HG02970 (cell line): ENCODE measurements around the gene ATP13A1.
"Not testable (repeated sequence)": the region's sequence is repeated elsewhere in the genome, so short reads cannot be mapped to it uniquely, and the experiment has no call there.

Experiments
- ATAC-seq: cut with Tn5 transposase; IDR thresholded peaks from one replicate; pipeline ENCODE4 v1.9.1; 2021; ENCODE audit warnings: mild to moderate bottlenecking, moderate library complexity, moderate number of reproducible peaks; ENCODE audit not compliant: unreplicated experiment, low FRiP score

ATP13A1 gene

DNA sequence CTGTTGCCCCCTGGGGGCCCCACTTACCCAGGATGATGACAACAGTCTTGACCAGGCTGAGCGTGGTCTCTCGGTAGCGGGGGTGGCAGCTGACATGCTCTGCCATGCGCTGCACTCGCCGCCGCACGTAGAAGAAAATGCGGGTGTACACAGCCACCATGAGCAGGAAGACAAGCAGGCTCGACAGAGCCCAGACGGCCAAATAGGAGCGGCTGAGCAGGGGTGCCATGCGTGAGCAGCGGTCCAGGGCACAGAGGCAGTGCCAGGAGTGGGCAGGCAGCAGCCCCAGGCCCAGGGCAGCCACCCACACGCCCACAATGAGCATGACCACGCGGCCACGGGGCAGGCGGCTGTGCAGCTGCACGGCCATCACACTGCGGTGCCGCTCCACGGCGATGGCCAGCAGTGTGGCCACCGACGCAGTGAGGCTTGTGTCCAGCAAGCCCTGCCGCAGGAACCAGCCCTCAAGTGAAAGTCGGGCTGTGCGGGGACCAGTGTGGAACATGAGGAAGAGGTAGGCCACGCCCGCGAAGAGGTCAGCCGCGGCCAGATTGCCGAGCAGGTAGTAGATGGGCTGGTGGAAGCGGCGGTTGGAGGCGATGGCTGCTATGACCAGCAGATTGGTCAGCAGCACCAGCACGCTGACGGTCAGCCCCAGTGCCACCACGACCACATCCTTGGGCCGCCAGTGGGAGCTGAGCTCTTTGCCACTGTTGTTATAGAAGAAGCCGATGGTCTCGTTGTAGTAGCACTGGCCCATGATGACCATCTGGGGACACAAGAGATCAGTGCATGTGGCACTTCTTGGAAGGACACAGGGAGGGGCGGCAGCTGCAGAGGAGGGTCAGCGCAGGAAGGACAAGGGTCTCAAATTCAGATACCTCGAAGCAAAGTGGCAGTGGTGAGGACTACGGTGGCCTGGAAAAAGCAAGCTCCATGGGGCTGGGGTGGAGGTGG lies 36.7 kb downstream of the ATP13A1 start:
- ATAC-seq, result no peak

DNA sequence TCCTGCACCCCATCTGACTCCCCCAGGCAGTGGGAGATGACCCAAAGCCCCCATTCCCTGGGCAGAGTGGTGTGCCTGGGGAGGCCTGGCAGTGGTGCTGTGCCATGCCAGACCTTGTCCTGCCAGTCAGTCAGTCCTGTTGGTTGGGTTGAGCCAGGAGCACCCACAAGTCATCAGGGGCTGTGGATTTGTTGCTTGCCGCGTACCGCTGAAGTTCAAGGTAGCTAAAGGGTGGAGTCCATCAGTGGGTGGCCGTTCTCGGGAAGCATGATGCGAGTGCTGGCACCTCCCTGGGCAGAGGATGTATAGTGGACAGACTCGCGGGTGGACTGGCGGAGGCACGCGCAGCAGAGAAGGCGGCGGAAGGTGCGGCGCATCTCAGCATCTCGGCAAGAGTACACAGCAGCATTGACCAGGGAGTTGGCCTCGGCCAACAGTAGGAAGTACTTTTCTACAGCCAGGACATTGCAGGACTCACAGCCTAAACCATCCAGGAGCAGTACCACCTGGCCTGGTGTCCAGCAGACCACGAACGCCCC lies 39.4 kb downstream of the ATP13A1 start:
- ATAC-seq, result no peak

DNA sequence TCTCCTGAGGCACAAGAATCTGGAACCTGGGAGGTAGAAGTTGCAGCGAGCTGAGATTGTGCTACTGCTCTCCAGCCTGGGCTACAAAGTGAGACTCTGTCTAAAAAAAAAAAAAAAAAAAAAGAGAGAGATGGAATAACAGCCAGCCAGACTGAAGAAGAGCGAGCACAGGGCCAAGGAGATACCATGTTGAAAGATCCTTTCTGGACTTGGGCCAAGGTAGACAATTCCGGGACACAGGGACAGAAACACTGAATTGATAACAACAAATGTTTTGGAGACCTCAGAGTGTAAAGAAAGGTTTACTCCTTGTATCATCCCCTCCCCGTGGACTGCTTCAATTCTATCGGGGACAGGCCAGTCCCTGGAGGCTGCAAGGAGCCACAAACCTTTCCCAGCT lies 40.1 kb downstream of the ATP13A1 start:
- ATAC-seq, result no peak

DNA sequence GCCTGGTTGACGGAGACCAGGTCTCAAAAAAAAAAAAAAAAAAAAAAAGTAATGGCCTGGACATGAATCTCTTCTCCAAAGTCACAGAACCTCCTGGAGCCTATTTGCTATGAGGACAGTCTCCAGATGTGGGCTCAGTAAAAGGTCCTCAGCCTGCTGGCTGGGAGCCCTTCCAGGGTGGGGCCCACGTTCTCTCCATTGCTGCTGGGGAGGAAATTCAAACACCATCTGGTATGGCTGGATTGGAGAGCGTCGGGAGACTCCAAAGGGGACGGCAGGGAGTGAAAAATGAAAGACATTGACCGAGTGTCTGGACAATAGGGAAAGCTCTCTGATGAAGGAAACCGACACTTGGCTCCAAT lies 43.6 kb downstream of the ATP13A1 start:
- ATAC-seq, result no peak

DNA sequence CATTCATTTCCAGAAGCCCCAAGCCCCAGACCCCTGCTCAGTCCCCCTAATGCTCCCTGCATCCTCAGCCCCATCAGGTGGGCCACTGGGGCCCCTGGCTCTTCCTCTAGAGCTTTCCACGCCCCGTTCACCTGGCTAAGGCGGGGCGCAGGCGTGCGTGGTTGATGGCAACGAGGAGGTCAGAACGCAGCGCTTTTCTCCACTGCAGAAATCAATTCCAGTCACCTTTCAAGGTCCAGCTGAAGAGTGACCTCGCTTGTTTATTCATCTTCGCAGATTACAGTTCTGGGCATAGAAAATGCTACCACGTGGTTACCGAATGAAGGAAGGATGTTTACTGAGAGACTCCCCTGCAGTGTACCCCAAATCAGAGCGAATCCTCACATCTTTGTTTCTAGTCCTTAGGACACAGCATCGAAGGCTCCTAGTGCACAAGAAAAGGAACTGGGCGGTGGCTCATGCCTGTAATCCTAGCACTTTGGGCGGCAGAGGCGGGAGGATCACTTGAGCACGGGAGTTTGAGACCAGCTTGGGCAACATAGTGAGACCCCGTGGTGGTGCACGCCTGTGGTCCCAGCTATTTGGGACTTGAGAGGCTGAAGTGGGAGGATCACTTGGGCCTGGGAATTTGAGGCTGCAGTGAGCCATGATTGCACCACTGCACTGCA lies 44.2 kb downstream of the ATP13A1 start:
- no peak for ATAC-seq

DNA sequence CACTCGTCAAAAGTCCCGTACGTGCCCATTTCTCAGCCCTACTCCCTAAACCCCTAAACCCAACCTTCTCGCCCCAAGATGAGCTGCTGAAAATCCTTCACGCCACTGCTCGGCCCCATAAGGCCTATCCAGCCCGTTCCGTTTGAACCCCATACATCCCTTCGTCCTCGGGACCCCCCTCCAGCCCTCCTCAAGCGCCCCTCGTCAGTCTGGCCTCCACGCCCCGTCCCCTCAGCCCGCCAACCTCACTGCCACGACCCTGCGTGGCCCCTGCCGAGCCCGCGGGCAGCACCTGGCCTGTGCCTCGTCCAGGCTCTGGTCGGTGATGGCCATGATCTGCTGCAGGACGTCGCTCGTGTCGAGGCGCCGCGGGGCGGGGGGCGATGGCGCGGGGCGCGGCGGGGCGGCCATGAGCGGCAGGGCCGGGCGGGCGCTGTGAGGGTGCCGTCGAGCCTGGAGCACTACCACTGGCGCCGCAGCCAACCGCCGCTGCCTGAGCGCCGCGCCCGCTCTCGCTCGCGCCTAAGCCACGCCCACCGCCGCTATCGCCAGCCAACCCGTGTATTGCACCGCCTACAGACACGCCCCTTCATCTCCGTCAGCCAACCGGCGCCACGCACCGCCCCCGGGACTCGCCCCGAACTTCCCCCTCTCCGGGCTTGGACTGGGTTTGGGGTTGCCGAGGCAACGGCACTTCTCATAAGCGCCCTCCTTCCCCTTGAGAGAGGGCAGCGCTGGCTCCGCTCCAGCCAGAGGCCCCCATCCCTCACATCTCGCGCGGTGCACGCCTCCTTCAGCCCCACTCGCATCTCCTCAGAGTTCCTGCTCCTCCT lies 45.0 kb downstream of the ATP13A1 start, which contains the start of gene PBX4:
Gene PBX4 (minus strand): TSS at position 469 of the 833 bp plus-strand sequence. CDS start 58 bp downstream, at position 411.
- peak; percentile 85 for ATAC-seq

DNA sequence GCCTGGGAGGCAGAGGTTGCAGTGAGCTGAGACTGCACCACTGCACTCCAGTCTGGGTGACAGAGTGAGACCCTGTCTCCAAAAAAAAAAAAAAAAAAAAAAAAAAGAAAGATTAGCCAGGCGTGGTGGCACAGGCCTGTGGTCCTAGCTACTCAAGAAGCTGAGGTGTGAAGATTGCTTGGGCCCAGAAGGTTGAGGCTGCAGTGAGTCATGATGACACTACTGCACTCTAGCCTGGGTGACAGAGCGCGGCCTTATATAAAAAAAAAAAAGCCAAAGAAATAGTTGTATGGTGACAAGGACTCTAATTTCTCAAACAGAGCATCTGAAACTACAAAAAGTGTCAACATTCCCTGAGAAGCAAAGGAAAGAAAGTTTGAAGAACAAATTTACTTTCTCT lies 48.4 kb downstream of the ATP13A1 start:
- ATAC-seq, result no peak

DNA sequence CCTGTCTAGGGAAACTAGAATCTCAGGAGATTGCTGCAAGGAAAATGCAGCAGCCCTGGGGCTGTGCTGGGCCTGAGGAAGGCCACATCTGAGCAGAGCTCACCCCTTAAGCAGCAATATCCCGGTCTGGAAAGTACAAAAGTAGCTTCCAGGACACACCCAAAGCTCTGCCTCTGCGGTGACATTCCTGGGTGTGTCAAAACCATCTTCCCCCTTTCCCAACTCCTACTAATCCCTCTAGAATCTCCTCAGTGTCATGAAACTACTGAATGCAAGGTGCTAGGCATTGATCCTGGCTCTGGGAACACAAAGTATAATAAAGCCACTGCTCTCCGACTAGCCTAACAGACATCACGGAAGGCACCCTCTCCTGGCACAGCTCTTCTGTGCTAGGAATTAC lies 50.0 kb downstream of the ATP13A1 start:
- ATAC-seq, result no peak

DNA sequence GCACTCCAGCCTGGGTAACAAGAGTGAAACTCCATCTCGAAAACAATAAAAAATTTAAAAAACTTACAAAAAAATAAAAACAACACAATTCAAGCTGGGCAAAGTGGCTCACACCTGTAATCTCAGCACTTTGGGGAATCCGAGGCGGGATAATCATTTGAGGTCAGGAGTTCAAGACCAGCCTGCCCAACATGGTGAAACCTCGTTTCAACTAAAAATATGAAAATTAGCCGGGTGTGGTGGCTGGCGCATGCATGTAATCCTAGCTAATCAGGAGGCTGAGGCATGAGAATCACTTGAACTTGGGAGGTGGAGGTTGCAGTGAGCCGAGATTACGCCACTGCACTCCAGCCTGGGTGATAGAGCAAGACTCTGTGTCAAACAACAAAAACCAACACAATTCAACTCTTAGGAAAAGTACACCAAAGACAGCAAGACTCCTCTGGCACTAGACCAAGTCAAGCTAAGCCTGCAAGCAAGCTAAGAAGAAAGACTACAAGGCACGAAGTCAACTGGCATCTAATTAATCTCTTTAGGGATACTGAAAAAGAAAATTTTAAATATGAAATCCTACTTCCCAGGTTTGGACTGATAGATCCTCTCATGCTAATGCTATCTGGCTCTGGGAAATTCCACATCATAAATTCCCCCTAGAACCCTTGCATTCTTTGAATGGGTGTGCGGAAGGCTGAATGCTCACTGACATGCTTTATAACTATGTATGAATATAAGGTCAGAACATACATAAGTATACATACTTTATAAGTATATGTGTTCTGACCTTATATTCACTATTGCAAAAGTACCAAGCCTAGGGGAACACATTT lies 52.9 kb downstream of the ATP13A1 start:
- ATAC-seq, result no peak

DNA sequence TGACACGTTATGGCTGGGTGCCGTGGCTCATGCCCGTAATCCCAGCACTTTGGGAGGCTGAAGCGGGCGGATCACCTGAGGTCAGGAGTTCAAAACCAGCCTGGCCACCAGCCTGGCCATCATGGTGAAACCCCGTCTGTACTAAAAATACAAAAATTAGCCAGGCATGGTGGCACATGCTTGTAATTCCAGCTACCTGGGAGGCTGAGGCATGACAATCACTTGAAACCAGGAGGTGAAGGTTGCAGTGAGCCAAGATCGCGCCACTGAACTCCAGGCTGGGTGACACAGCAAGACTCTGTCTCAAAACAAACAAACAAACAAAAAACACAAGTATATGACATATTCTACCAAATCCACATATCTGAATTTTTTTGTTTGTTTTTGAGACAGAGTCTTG lies 56.8 kb downstream of the ATP13A1 start:
- not testable (repeated sequence) for ATAC-seq

DNA sequence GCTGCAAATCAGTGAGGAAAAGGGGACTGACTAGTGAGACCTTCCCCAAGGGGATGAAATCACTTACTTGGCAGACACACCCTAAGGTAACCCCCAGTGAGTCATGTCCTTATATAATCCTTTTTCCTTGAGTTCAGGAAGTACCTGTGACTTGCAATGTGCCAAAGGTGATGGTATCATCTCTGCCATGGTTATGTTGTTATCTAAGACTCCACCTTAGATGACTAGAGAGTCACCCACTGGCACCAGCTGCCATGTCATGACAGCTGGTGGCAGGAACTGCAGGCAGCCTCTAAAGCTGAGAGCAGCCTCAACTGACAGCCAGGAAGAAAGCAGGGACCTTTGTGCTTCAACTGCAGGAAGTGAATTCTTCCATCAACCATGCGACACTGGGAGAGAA lies 57.5 kb downstream of the ATP13A1 start:
- no peak for ATAC-seq

DNA sequence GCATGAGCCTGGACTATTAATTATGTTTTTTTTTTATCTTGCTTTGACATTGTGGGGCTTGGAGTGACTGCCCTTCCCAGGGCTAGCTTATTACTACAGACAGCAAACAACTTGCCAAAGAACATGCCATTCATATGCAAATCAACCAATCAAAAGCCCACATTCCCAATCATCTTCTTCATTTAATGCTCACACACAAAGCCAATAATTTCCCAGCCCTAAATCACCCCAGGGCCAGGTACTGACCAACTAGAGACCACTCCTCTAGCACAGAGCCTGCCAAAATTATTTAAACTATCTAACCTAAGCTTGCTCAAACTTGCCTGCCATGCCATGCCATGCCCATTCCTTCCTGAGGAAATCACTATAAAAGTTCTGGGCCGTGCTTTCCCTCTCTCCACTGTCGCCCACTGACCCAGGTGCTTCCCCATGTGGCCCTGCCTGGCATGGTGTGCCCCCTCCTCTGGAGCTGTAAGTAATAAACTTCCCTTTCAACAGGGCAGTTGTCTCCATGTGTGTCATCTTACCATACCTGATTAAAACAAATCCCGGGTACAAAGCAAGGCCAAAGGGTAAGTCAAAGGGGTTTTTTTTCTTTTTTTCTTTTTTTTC lies 60.7 kb downstream of the ATP13A1 start:
- no peak for ATAC-seq

DNA sequence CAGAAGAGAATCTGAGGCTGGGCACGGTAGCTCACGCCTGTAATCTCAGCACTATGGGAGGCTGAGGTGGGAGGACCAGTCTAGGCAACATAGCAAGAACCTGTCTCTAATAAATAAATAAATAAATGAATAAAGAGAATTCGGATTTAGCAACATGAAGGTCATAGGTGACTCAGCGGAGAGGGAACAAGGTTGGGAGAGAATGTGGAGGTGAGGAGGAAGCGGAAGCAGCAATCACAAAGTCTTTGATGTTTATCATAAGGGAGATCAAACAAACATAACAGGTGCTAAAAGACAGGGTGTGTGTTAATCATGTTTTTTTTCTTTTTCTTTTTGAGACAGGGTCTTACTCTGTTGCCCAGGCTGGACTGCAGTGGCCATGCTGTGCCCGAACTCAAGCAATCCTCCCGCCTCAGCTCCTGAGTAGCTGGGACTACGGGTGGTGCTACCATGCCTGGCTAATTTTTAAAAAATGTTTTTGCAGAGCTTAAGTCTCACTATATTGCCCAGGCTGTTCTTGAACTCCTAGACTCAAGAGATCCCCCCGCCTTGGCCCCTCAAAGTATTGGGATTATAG lies 61.3 kb downstream of the ATP13A1 start:
- ATAC-seq, result no peak

DNA sequence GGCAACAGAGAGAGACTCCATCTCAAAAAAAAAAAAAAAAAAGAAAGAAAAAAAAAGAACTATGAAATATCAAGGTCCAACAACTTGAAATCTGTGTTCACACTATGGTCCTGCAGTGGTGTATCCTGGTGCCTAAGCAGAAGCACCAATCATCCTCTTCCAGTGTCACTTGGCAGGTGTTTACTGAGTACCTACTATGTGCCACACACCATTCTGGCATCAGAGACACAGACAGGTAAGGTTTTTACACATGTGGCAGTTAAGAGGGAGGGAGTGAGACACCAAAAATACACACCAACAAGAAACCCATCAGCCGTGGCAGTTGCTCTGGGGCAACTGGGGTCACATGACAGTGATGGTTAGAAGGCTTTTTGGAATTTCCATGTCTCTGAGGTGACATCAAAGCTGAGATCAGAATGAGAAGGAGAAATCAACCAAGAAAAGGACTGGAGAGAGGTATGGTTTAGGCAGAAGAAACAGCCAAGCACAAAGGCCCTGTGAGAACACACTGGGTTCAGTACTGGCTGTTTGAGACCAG lies 62.6 kb downstream of the ATP13A1 start:
- ATAC-seq, result no peak

DNA sequence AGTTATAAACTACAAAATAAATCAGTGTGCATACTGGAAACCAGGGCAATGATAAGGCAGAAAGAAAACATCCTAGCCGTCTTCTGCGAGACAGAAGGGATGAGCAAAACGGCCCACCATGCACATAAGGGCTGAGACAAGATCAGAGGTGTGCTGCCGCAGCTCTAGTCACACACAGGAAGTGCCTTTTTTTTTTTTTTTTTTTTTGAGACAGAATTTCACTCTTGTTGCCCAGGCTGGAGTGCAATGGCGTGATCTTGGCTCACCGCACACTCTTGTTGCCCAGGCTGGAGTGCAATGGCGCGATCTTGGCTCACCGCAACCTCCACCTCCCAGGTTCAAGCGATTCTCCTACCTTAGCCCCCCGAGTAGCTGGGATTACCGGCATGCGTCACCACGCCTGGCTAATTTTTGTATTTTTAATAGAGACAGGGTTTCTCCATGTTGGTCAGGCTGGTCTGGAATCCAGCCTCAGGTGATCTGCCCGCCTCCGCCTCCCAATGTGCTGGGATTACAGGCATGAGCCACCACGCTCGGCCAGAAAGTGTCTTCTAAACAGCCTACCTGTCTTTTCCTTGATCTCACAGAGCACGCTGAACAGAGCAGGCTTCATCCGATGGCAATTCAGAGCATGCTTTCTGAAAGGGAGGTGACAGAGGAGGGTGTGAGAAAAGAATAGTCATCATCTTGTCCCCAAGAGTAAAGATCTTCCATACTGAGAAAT lies 64.6 kb downstream of the ATP13A1 start:
- not testable (repeated sequence) for ATAC-seq

DNA sequence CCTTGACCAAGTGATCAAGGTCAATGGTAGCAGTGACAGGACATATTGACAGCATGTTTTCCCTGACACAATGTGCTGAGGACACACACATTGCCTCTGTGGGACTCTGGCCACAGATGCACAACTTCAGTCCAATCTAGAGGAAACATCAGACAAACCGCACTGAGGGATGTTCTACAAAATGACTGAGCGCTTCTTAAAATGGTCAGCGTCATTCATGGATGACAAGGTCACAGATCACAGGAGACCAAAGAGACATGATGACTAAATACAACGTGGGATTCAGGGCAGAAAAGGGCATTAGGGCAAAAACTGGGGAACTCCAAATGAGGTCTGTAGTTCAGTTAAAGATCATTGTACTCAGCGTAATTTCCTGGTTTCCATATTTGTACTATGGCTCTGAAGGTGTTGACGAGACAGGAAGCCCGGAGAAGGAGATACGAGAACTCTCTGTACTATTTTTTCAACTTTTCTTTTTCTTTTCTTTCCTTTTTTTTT lies 65.6 kb downstream of the ATP13A1 start:
- peak; percentile 57 for ATAC-seq
